Endometrial microvascular endothelial cells (primary cell): Measurements from ENCODE around the gene PLAA. TPM values are rescaled to one million over a fixed set of nuclear protein-coding genes. Genes with fewer than 3 reads are reported as not detected.
"Not testable (repeated sequence)": the region's sequence is repeated elsewhere in the genome, so short reads cannot be mapped to it uniquely, and the experiment has no call there.

ENCODE experiments used
- in situ Hi-C: cut with HindIII; loops from 2 replicates; pipeline ENCODE4 v1.10.0; 2017; ENCODE audit warnings: low sequenced_read_pairs, low pct_unique_long_range_greater_than_20kb; ENCODE audit errors: inconsistent ontology term
- total RNA-seq: library from RNA; depleted of rRNA; stranded (reverse); fragments of >200 nt; gene quantifications from one replicate; pipeline ENCODE4 v1.2.3, GENCODE V29; 2015; ENCODE audit errors: inconsistent ontology term

The PLAA gene
- total RNA-seq, 1 donor from 2014 or later = 56.2 TPM

- in situ Hi-C loops = no loop called here
Observed at GRCh38 chr9:26939955-26940711, 6.9 kb downstream of the PLAA start.

GRCh38 chr9:26937816-26938371 is 9.1 kb downstream of the PLAA start:
- in situ Hi-C loops = no loop called here

- in situ Hi-C loops = no loop called here
Observed at GRCh38 chr9:26935847-26936246, 11.2 kb downstream of the PLAA start.

- in situ Hi-C loops = no loop called here
Observed at GRCh38 chr9:26928902-26929495, 18.0 kb downstream of the PLAA start.

GRCh38 chr9:26925609-26926008 is 21.4 kb downstream of the PLAA start:
- in situ Hi-C loops = no loop called here

- in situ Hi-C loops = no loop called here
Observed at GRCh38 chr9:26919698-26920097, 27.3 kb downstream of the PLAA start.

- in situ Hi-C loops = no loop called here
Observed at GRCh38 chr9:26913138-26913668, 33.8 kb downstream of the PLAA start.

- in situ Hi-C loops = no loop called here
Observed at GRCh38 chr9:26904671-26905070, 42.4 kb downstream of the PLAA start.

- in situ Hi-C loops = no loop called here
Observed at GRCh38 chr9:26904070-26904469, 43.0 kb downstream of the PLAA start.

- in situ Hi-C loops = no loop called here
Observed at GRCh38 chr9:26893030-26893676, 53.9 kb downstream of the PLAA start.

GRCh38 chr9:26892251-26893029 is 54.6 kb downstream of the PLAA start, which contains the start of gene CAAP1:
Gene CAAP1, minus strand, starts transcription at chr9:26892802. Its CDS starts 87 bp downstream, at chr9:26892715.
- in situ Hi-C loops = no loop called here

GRCh38 chr9:26891726-26892125 is 55.3 kb downstream of the PLAA start:
- in situ Hi-C loops = no loop called here

- in situ Hi-C loops = no loop called here
Observed at GRCh38 chr9:26888271-26888670, 58.8 kb downstream of the PLAA start.

GRCh38 chr9:26882154-26882553 is 64.9 kb downstream of the PLAA start:
- in situ Hi-C loops = no loop called here

GRCh38 chr9:26880262-26880661 is 66.8 kb downstream of the PLAA start:
- in situ Hi-C loops = no loop called here

- in situ Hi-C loops = not testable (repeated sequence)
Observed at GRCh38 chr9:26875155-26875554, 71.9 kb downstream of the PLAA start.

GRCh38 chr9:26870292-26870691 is 76.8 kb downstream of the PLAA start:
- in situ Hi-C loops = no loop called here

- in situ Hi-C loops = no loop called here
Observed at GRCh38 chr9:26863074-26863473, 84.0 kb downstream of the PLAA start.
